DMS153 treated with DMSO at 0.1 percent for 48 hours (cell line): ENCODE results near the gene EML2.
"Not testable (repeated sequence)": the region's sequence is repeated elsewhere in the genome, so short reads cannot be mapped to it uniquely, and the experiment has no call there.

Experiments
- DNase-seq: peaks from one replicate; lab custom pipeline; 2025; ENCODE audit not compliant: unreplicated experiment; lab: John Stamatoyannopoulos, UW

Gene EML2

GRCh38 chr19:45650722-45651121 is 11.5 kb upstream of the EML2 start:
- no peak for DNase-seq

DNA sequence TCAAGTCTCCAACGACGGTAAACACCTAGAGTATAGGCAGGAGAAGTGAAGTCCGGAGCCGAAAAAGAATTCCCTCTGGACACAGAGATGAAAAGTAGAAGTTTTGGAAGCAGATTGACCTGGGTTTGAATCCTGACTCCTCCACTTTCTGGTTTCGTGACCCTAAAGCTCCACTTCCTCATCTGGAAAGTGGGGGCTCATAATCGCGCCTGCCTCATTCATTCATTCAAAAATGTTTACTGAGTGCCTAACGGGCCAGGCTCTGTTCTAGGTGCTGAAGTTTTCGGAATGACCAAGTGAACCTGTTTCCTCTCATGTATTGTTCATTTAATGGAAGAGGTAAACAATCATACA is 7.1 kb upstream of the EML2 start:
- no peak for DNase-seq

DNA sequence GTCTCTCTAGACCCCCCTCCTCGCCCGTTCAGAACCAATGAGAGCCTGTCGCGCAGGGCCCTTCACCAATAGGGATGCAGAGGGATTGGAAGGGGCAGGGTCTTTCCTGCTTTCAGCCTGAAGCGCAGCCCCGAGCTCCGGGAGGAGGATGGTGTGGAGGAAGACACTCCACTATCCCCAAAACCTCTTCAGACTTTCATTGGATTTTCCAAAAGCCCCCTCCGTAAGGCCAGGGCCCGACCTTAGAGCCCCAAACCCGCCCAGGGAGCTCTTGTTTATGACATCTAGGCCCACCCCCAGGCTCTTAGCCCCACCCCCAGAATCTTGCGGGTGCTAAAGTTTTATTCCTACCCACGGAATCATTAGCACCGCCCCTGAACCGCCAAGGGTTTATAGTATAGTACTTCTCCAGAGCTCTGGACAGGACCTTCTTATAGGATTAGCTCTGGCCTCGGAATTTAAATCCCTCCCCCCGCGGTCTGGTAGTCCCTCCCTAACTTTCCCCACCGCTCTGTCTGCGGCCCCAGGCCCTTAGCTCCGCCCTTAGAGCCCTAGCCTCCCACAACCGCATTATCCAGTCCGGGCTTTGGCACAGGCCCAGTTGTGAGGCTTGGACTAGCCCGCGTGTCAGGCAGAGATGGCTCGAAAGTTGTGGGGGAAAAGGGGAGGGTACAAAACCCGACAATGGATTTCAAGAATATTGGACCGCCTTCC is 6.6 kb upstream of the EML2 start:
- DNase-seq: peak; percentile 71

DNA sequence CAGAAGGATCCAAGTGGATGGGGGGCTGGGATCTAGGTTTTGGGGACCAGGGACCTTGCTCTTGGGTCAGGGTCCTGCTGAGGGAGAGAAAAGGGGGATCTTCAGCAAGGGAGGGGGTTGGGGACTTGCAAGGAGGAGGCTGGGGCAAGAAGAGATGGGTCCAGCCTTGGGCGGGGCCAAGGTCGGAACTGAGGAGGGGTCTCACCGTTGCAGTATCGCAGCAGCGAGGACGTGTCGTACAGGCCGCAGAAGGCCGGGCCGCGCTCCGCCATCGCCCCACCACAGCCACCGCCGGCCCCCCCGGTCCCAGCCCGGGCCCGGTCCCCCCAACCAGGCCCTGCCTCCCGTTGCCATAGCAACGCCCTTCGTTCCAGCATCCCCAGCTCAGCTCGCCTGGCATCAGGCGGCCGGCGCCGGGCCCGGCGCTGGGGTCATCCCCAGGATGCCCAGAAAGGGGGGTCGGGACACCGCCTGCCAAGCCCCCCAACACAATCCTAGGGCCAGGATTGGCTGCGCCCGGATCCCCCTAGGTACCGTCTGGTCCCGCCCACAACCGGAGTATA is 6.0 kb upstream of the EML2 start:
- DNase-seq: no peak

GRCh38 chr19:45643927-45644771 is 5.0 kb upstream of the EML2 start:
- DNase-seq: no peak

- DNase-seq: peak; percentile 59
These were observed 4.1 kb upstream of the EML2 start for GRCh38 chr19:45643024-45643926.

- DNase-seq: peak; percentile 88
These were observed 2.3 kb upstream of the EML2 start for GRCh38 chr19:45641274-45642105.

DNA sequence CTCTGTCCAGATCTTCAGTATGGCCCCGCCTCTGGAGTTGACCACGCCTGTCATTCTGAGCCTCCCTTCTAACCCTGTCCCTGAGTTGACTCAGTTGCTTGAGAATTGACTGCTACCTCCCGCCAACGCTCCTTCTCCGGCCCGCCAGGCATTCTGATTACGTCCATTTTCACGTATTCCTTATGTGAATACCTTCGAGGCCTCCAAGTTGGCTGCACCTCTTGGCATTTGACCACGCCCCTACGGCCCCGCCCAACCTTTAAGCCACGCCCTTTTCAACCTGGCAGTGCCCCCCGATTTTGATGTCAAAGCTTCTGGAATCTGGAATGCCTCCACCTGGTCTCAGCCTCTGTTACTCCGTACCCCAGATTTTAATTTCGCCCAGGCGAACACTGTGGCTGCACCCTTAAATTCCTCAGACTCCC is 1.7 kb upstream of the EML2 start:
- DNase-seq: no peak

- no peak for DNase-seq
These were observed 1.1 kb downstream of the EML2 start for GRCh38 chr19:45637890-45638667.

DNA sequence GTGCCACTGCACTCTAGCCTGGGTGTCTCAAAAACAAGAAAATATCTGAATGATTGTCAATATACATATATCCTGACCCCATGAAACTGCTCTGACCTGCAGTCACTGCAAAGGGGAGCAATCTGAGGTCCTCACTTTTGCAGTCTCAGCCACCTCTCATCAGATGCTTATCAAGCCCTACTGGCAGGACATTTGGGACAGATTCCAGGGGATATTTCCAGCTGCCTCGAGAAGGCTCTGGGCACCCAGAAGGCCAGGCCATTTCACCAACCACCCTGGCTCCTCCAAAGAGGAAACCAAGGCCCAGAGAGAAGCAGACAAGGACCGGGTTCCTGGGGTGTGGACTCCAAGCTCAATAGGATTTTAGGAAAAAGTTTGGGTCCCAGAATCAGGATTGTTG is 2.3 kb downstream of the EML2 start:
- DNase-seq: no peak

DNA sequence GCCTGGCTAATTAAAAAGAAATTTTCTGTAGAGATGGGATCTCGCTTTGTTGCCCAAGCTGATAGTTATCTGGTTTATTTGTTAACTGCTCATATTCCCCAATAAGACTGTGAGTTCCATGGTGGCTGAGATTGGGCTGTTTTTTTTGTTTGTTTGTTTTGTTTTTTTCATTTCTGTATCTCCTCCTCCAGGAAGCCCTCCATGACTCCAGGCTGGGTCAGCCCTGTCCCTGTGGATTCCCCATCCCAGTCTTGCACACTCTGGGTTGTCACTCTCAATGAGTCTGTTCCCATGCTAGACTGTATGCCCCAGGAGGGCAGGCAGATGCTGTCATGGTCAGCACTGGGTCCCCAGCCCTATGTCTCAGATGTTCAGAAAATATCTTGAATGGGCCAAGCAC is 2.9 kb downstream of the EML2 start:
- DNase-seq: no peak

GRCh38 chr19:45632468-45633196 is 6.6 kb downstream of the EML2 start:
- DNase-seq: peak; percentile 30

DNA sequence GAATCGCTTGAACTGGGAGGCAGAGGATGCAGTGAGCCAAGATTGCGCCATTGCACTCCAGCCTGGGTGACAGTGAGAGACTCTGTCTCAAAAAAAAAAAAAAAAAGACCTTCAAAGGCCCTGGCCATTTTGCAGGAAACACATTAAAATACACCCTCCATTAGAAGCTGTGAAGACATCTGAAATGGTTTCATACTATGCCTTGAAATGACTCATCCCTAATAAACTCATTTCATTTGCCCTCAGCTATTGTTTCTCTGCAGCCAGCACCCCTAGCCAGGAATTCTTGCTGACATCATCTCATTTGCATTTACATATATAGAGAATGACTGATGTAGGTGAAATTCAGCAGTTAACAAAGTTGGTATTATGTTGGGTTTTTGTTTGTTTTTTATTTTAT is 8.7 kb downstream of the EML2 start:
- no peak for DNase-seq

GRCh38 chr19:45629704-45630103 is 9.5 kb downstream of the EML2 start:
- no peak for DNase-seq

DNA sequence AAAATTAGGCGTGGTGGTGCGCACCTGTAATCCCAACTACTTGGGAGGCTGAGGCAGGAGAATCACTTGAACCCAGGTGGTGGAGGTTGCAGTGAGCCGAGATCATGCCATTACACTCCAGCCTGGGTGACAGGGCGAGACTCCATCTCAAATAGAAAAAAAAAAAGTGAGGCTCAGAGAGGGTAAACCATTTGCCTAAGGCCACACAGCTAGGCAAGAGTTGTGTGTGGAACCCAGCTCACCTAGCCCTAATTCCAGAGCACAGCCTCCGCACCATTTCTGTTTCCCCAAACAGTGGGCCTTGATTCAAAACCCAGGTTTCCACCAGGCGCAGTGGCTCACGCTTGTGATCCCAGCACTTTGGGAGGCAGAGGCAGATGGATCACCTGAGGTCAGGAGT is 11.0 kb downstream of the EML2 start:
- DNase-seq: not testable (repeated sequence)

DNA sequence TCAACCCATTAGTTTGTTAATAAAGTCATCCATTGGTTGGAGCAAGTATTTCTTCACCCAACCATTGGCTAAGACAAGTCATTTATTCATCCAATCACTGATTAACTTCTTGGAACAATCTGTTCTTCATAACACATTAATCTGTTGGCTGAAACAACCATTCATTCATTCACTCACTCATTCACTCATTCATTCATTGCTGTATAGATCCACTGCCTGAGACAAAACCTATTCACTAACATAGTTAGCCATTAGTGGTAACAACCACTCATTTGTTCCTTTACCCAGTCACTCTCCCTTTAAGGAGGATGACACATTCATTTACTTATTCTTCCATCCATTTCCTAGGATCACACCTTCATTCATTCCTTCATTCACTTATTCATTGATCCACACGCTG is 15.2 kb downstream of the EML2 start:
- no peak for DNase-seq

GRCh38 chr19:45621976-45622503 is 17.2 kb downstream of the EML2 start:
- DNase-seq: no peak

GRCh38 chr19:45621389-45621788 is 17.8 kb downstream of the EML2 start:
- no peak for DNase-seq

DNA sequence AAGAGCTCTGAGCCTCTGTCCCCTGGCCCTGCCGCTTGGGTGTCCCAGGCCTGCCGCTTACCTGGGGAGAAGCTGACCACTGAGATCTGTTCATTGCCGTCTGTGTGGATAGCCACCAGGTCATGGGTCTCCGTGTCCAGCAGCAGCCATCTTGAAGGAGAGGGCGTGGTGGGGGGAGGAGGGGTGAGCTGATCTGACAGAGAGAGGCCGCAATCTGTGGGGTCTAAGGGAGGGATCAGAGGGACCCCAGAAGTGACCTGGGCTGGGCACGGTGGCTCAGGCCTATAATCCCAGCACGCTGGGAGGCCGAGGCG is 22.5 kb downstream of the EML2 start:
- no peak for DNase-seq
